ENCODE results near the gene RAB26.

The RAB26 gene

DNA sequence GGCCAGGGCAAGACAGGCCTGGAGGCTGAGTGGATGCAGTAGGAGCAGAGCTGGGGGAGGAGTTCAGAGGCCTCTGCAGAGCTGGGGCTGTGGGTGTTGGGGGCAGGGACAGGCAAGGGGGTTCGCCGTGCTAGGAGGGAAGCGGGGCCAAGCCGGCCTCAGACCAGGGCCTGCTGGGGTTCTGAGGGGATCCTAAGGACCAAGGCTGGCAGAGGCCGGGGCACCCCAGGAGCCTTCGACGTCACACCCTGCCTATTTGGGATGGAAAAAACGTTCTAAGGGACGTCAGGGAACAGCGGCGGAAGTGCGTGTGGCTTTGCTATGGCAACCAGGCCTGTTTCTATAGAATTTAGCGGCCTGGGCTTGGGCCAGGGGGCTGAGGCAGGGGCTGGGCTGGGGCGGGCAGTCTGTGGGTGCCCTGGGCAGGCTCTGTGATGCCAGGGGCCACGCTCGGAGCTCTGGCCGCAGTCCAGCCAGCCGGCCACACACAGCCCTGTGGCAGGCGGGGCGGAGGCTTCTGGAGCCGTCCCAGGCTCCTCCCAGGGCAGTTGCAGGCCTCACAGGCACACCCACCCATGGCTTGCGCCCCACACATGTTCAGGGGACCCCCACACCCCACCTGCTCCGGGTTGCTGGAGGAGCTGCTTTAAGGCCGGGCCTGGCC is 10.9 kb downstream of the RAB26 start:
- DNase-seq (ENCODE audit: low read depth in 2 of 2) = no peak

DNA sequence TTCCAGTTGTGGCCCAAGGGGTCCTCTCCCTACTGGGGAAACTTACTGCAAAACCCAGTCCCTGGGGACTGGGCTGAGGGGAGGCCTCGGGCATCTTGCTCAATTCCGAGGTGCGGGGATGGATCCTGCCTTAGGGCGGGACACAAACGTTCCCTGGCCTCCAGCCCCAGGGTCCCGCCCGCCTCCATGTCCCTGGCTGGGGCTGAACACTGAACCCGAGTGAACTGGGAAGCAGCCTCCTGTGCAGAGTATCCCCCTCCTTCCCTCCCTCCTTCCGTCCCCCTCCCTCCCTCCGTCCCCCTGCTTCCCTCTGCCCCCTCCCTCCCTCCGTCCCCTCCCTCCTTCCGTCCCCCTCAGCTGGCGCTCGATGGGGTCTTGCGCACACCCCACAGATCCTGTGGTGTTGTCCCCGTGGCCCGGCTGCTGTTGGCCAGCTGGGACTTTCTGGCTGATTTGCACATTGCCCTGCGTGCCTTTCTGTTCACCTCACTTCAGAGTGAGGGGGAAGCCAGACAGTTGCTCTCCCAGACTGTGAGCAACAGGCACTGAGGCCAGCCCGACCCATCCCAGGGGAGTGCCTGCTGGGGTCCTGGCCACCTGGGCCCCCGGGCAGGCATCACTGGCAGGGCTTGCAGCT is 12.6 kb downstream of the RAB26 start:
- no peak for DNase-seq (ENCODE audit: low read depth in 2 of 2)

DNA sequence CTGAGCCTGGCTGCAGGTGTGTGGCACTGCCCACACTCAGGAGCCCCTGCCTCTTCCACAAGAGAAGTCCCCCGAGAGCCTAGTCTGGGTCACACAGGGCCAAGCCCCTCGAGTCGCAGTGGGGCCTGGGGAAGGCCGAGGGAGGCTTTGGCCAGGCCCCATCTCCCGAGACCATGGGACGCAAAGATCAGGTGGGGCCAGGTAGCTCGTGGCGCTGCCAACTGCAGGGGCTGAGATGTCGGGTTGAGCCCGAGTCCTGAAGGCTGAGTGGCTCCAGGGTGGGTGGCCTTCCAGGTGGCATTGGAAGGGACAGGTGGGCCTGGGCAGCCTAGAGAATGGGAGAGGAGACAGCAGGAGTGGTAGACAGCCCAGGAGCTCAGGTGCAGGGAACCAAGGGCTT is 13.5 kb downstream of the RAB26 start:
- DNase-seq (ENCODE audit: low read depth in 2 of 2) = no peak

DNA sequence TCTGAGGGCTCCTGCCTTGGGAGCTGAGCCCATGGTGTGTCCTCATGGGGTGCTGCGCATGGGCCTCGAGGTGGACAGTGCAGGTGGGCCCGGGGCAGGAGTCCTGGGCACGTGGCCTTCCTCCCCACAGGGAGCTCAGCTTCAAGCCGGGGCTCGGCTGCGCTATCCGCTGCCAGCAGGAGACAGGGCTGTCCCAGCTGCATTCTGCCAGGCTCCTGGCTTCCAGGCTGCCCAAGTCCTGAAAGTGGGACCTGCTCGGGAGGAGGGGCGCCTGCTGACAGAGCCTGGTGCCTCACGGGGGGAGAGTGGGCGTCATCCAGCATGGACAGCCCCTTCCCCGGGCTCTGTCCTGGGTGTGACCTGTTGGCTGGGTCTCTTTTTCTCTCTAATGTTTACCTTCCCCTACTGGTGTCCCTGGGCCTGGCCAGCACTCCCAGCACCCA is 14.3 kb downstream of the RAB26 start:
- no peak for DNase-seq (ENCODE audit: low read depth in 2 of 2)

DNA sequence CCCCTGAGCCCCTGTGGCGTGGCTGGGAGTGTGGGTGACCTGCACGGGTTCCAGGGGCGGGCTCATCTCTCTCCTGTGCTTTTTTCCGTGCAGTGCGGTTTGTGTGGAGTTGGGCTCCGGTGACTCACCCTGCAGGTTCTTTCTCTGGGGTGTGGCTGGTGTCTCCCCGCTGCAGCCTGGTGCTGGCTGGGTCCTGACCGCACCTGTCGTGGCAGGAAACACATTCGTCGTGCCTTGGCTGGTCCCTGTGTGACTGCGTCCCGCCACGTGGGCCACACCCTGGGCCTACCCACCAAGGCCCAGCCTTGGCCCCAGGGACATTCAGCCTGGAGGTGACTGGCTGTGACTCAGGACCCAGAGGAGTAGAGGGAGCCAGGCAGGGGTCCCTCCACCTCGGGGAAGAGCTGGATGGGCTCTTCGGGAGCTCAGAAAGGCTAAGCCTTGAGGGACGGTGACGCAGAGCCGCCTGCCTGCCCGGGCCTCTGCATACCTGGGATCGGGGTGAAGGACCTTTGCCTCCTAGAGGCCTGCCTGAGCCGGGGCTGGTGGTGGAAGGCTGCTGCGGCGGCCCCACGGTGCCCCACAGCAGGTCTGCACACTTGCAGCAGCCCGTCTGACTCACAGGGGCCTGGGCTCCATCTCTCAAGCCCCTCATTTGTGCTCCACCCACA is 14.9 kb downstream of the RAB26 start:
- no peak for DNase-seq (ENCODE audit: low read depth in 2 of 2)

DNA sequence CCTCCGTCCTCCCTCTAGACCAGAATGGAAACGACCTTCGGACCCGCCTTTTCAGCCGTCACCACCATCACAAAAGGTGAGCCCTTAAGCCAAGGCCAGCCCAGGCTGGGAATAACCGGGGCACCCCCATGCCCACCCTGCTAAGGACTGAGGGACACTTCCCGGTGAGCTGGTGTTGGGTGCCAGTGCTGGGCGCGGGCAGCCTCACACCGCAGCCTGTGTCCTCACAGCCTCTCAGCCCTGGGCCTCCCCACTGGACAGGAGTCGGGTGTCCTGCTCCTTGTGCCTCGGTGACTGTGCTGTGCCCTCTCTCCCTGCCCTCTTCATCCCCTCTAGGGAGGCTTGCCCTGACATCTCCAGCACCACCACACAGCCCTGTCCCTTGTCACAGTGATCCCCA is 17.4 kb downstream of the RAB26 start:
- no peak for DNase-seq (ENCODE audit: low read depth in 2 of 2)

DNA sequence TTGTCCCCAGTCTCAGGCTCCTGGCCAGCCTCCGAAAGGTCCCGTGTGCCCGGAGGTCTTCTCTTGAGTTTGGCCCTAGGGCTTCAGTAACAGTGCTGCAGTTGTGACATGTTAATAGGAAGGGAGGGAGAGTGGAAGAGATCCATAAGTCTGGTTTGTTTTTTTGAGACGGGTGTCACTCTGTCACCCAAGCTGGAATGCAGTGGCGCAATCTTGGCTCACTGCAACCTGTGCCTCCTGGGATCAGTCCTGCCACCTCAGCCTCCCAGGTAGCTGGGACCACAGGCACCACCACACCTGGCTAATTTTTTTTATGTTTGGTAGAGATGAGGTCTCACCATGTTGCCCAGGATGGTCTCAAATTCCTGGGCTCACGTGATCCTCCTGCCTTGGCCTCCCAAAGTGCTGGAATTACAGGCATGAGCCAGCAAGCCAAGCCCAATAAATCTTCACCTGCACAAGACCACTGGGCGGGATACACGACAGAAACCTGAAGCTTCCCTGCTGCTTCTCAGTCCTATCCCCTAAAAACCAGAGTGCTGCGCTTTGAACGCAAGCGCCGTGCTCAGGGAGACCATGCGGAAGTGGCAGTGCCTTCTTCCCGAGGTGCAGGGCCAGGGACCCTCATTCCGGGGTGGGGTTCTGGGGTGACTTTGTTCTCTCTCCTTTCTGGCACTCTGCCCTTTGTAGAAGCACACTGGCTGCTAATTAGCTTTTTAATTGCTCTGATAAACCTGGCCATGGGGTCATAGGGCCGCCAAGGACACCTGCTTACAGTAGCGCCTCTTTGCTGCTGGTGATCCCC is 18.0 kb downstream of the RAB26 start:
- no peak for DNase-seq (ENCODE audit: low read depth in 2 of 2)

DNA sequence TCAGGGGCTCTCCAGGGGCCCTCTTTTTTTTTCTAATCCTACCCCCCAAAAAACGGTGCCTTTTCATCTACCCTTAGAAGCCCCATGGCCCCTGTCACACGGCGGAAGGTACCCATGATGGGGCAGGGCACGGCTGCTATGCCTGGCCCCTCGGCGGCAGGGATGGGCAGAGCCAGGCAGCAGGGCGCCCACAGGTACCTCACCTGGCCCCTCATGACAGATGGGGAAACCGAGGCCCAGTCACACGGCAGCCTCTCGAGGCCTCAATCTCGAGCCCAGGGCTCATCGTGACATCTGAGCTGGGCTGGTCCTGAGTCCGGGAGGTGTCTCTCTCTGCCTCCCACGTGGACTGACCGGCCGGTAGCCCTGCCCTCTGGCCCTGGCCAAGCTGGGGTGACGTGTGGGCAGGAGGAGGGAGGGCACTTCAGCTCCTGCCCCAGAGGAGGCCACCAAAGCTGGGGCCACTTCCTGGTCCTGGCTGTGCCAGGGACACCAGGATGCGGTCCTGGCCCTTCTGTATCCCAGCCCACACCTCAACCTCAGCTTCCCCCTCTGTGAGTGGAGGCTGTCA is 18.7 kb downstream of the RAB26 start:
- no peak for DNase-seq (ENCODE audit: low read depth in 2 of 2)

DNA sequence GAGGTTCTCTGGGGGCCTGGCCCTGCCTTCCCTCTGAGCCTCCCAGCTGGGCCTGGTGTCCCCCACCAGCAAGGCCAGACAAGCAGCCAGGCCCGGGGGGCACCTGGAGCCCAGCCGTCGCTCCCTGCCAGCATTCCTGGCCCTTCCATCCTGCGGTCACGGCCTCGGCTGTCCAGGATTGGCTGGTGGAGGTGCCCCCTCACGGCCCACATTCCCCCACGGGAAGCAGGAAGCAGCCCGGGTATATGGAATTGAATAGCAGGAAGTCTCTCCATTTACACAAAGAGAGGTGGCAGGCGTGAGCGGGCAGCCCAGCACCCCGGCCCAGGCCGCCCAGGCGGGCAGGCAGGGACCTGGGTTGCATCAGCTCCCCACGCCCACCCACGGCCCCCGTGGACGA is 21.7 kb downstream of the RAB26 start:
- DNase-seq (ENCODE audit: low read depth in 2 of 2) = no peak

DNA sequence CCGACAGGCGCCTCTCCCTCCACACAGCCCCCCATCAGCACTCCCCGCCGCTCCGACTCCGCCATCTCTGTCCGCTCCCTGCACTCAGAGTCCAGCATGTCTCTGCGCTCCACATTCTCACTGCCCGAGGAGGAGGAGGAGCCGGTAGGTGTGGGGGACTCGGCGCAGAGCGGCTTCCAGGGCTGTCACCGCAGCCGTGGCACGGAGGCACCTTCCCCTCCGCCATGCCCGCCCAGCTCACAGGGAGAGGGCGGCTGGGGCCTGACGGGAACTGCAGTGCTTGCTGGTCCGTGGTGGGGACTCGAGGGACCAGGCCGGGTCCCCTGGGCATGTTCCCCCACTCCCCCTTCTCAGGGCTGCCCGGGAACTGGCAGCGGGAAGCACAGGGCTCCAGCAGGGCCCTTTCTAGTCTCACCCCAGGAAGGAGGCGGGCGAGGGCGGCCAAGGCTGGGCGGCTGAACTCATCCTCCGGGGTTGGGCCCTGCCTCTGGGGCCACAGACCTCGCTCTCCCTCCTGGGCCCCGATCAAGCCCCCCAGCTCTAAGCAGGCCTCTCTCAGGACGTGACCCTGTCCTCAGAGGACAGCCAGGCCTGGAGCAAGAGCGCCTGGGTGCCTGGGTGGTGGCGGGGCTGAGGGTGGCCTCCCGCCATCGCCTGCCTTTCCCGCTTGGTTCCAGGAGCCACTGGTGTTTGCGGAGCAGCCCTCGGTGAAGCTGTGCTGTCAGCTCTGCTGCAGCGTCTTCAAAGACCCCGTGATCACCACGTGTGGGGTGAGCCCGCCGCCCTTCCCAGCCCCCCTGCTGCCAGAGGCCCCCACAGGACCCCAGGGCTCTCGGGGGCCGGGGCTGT is 22.4 kb downstream of the RAB26 start:
- DNase-seq (ENCODE audit: low read depth in 2 of 2) = no peak

DNA sequence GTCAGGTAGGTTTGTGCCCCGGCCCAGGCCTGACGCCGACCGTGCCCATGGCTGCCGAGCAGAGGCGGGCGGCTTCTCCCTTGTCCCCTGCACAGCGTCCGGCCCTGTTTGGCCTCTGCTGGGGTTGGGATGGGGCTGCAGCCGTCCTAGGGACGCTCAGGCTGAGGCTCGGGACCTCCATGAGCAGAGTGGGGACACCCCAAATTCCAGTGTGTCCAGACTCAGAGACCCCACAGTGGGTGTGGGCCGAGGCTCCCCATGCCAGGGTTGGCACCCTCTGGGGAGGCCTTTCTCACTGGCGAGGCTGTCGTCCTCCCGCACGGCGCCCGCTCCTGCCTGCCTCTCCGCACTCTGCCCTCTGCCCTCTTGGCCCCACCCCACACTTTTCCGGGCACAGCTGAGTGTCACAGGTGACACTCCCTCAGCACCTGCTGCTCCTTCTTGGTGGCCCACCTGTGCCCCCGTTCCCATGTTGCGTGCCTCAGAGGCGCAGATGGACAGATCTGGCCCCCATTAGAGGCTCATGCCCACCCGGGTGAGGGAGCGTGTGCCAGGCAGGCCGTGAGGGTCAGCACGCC is 23.3 kb downstream of the RAB26 start:
- no peak for DNase-seq (ENCODE audit: low read depth in 2 of 2)

DNA sequence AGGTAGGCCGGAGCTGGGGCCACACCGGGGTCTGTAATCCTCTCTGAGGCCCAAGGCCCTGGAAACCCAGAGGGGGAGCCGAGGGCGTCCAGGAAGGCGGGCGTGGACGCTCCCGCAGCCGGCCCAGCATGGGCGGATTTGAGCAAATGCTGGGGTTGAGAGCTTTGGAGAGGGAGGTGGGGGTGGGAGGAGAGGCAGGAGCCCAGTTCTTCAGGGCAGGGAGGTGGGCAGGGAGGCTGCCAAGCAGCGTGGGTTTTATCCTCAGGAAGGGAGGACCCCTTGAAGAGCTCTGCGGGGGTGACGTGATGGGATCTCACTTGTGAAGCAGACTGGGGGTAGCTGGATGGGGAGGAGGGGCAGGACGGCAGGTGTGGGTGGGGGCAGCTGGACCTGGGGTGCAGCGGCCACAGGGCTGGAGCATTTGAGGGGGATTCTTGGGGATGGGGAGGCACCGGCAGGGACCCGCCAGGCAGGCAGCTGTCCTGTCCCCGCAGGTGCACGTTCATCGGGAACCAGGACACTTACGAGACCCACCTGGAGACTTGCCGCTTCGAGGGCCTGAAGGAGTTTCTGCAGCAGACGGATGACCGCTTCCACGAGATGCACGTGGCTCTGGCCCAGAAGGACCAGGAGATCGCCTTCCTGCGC is 24.4 kb downstream of the RAB26 start:
- no peak for DNase-seq (ENCODE audit: low read depth in 2 of 2)

DNA sequence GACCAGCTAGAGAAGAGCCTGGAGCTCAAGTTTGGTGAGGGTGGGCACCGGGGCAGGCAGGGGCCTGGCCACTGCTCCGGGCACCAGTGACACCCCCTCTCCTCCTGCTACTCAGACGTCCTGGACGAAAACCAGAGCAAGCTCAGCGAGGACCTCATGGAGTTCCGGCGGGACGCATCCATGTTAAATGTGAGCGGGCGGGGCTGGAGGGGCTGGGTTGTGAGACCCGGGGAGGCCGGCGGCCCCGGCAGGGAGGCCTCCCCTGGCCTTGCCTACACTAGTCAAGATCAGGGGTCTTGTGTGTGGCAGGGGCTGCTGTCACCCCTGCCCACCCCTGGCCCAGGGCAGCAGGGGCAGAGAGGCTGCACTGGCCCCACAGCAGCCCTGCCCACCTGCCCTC is 24.9 kb downstream of the RAB26 start:
- DNase-seq (ENCODE audit: low read depth in 2 of 2) = no peak

DNA sequence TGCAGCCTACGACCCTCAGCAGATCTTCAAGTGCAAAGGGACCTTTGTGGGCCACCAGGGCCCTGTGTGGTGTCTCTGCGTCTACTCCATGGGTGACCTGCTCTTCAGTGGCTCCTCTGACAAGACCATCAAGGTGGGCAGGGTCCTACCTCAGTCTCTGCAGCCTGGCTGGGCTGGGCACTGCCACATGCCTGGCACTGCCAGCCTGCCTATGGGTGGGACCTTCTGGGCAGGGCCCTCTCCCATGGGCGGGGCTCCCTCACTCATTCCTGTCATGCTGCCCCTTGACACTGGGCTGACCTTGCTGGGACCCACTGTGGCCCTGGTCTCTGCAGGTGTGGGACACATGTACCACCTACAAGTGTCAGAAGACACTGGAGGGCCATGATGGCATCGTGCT is 25.5 kb downstream of the RAB26 start:
- DNase-seq (ENCODE audit: low read depth in 2 of 2) = no peak

DNA sequence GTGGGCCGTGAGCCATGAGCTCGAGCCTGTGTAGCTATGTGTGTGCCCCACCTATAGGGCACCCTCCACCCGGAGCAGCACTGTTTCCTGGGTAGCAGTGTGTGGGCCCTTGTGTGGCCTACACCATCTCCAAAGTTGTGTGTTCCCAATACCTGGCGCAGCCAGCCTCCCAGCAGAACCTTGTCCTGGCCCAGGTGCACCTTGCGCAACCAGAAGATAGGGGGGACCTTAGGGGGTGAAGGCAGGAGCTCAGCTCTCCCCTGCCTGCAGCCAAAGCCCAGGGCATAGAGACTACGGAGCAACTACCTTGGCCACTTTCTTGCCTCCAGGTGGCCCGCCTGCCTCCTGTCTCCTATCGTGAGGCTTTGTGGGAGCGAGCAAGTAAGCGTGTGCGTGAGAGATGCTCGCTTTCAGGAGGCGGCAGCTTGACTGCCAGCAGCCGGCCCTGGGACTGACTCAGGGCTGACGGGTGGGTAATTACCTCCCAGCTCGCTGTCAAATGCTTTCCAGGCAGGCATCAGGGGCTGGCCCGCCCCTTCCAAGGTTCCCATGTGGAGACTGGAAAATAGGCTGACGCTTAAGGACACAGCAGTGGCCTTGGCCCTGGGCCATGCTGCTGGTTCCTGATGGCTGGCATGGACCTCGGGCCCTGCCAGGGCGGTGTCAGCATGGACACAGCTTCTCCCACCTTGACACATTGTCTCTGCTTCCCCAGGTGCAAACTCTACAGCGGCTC is 26.1 kb downstream of the RAB26 start:
- DNase-seq (ENCODE audit: low read depth in 2 of 2) = no peak

DNA sequence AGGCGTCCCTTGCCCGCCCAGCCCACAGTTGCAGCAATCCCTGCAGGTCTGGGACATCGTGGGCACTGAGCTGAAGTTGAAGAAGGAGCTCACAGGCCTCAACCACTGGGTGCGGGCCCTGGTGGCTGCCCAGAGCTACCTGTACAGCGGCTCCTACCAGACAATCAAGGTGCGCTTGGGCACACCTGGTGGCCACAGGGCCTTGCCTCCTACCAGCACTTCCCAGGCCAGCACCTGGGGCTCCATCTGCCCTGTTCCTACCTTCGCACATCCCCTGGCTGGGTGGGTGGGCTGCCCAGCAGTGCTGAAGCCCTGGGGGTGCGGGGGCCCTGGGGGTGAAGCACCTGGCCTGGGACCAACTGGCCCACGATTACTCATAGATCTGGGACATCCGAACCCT is 27.0 kb downstream of the RAB26 start:
- DNase-seq (ENCODE audit: low read depth in 2 of 2) = no peak

DNA sequence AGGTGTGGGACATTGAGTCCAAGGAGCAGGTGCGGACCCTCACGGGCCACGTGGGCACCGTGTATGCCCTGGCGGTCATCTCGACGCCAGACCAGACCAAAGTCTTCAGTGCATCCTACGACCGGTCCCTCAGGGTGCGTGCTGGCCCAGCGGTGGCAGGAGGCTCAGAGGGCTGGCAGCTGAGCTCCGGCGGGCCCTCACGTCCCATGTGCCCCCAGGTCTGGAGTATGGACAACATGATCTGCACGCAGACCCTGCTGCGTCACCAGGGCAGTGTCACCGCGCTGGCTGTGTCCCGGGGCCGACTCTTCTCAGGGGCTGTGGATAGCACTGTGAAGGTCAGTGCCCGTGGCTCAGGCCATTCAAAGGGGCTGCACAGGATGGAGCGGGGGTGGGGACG is 27.6 kb downstream of the RAB26 start:
- no peak for DNase-seq (ENCODE audit: low read depth in 2 of 2)

DNA sequence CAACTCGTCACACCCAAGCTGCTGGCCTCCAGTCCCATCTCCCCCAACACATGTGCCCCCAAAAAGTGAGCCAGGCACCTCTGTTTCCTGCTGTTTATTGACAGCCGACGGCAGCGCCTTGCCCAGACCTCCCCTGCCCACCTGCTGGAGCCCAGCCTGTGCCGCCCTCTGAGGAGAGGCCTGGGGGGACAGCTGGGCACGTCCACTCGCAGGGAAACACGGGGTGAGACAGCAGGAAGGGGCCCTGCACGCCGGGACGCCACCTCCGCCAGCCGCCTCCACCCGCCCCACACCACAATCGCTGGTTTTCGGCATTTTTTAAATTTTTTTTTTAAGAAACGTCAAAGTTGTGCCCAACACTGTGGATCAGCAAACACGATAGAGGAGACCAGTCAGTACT is 28.7 kb downstream of the RAB26 start:
- DNase-seq (ENCODE audit: low read depth in 2 of 2) = no peak

DNA sequence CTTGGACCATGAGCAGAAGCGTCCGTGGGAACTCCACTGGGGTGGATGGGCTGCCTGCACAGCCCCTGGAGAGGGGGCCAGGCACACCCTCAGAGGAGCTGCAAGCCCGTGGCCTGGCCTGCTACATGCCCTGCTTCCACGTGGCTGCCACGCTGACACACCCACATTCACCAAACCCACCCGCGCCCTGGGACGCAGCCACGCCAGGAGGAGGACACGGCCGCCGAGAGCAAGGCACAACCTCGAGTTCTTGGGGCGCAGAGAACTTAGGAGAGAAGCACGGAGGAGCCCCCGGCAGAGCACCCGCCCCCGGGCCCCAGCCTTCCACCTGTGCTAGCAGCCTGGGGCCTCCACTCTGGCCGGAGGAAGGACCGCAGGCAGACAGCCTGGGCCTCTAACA is 29.1 kb downstream of the RAB26 start:
- DNase-seq (ENCODE audit: low read depth in 2 of 2) = no peak

Data from fibroblast of skin of left biceps (primary cell).